Skin epidermis (tissue), 12 donors: Measurements from ENCODE around the gene BCAN.
A peak's percentile ranks its signal among the peaks of the same experiment; 100 is the strongest.

Experiments
- H3K27ac ChIP-seq, 21 experiments: fragments of 200-600 bp; sonication (generic) in 11 of 21; one replicate each; pipeline ENCODE4 v1.5.0; 2020; ENCODE audit warnings: mild to moderate bottlenecking in 3 of 21, inconsistent platforms in 2 of 21, moderate library complexity in 2 of 21
- H3K4me3 ChIP-seq, 7 experiments: fragments of 200-600 bp; sonication (generic) in 2 of 7; one replicate each; pipeline ENCODE4 v1.5.0; 2020; ENCODE audit warnings: inconsistent platforms in 2 of 7, mild to moderate bottlenecking in 2 of 7, moderate library complexity in 1 of 7

The BCAN gene

GRCh38 chr1:156668801-156669637, 27.1 kb downstream of the BCAN start:
- no peak overlapping the region for H3K4me3 ChIP-seq
- peak overlapping the region in 3 of 21 experiments; percentile 3 to 71 (median 46) for H3K27ac ChIP-seq

- H3K27ac ChIP-seq, result peak overlapping the region in 1 of 21 experiments; percentile 43
- no peak overlapping the region for H3K4me3 ChIP-seq
These were observed 27.9 kb downstream of the BCAN start for GRCh38 chr1:156669794-156670193.

GRCh38 chr1:156670359-156670758, 28.4 kb downstream of the BCAN start:
- peak overlapping the region in 2 of 21 experiments; percentile 3 to 43 for H3K27ac ChIP-seq
- H3K4me3 ChIP-seq, result no peak overlapping the region

GRCh38 chr1:156670791-156671190, 28.9 kb downstream of the BCAN start:
- Histone ChIP-seq H3K4me3 (no peak overlapping the region), H3K27ac (peak overlapping the region in 1 of 21 experiments; percentile 3)

GRCh38 chr1:156671804-156672203, 29.9 kb downstream of the BCAN start:
- H3K4me3 ChIP-seq, result no peak overlapping the region
- H3K27ac ChIP-seq, result no peak overlapping the region

GRCh38 chr1:156673387-156674121, 31.6 kb downstream of the BCAN start:
- no peak overlapping the region for H3K4me3 ChIP-seq

GRCh38 chr1:156675210-156676113, 33.5 kb downstream of the BCAN start:
- H3K27ac ChIP-seq, result peak overlapping the region in 7 of 21 experiments; percentile 11 to 75 (median 52)
- peak overlapping the region in 4 of 7 experiments; percentile 25 to 42 (median 36) for H3K4me3 ChIP-seq

More at GRCh38 chr1:156673387-156674121, 31.6 kb downstream of the BCAN start:
- no peak overlapping the region for H3K27ac ChIP-seq

GRCh38 chr1:156676114-156676819, 34.4 kb downstream of the BCAN start:
- peak overlapping the region; percentile 25 to 42 (median 35) for H3K4me3 ChIP-seq
- peak overlapping the region in 13 of 21 experiments; percentile 0 to 75 (median 42) for H3K27ac ChIP-seq

- Histone ChIP-seq H3K4me3 (peak within 1 kb of the TSS; percentile 25 to 42 (median 35)), H3K27ac (peak within 1 kb of the TSS in 14 of 21 experiments; percentile 0 to 75 (median 47))
These were observed 35.1 kb downstream of the BCAN start, which contains the start of gene NES for GRCh38 chr1:156676820-156677615. Gene NES, minus strand, starts transcription at chr1:156677407. Its CDS starts 143 bp downstream, at chr1:156677264.

- H3K4me3 ChIP-seq, result peak overlapping the region in 6 of 7 experiments; percentile 25 to 42 (median 36)
- H3K27ac ChIP-seq, result peak overlapping the region in 4 of 21 experiments; percentile 17 to 57 (median 54)
These were observed 36.0 kb downstream of the BCAN start for GRCh38 chr1:156677616-156678596.

- H3K27ac ChIP-seq, result no peak overlapping the region
- no peak overlapping the region for H3K4me3 ChIP-seq
These were observed 38.1 kb downstream of the BCAN start for GRCh38 chr1:156680056-156680455.

- H3K4me3 ChIP-seq, result no peak overlapping the region
- no peak overlapping the region for H3K27ac ChIP-seq
These were observed 39.5 kb downstream of the BCAN start for GRCh38 chr1:156681196-156681960.

- Histone ChIP-seq H3K4me3 (no peak overlapping the region), H3K27ac (no peak overlapping the region)
These were observed 40.4 kb downstream of the BCAN start for GRCh38 chr1:156682166-156682890.

- peak overlapping the region in 6 of 21 experiments; percentile 6 to 76 (median 22) for H3K27ac ChIP-seq
- no peak overlapping the region for H3K4me3 ChIP-seq
These were observed 42.4 kb downstream of the BCAN start for GRCh38 chr1:156684227-156684782.
